NCI-H2196 (cell line): ENCODE data around the gene HOXD11.

Experiments used
- DNase-seq: peaks from one replicate; lab custom pipeline; 2025; ENCODE audit not compliant: unreplicated experiment; lab: John Stamatoyannopoulos, UW

HOXD11 gene

DNA sequence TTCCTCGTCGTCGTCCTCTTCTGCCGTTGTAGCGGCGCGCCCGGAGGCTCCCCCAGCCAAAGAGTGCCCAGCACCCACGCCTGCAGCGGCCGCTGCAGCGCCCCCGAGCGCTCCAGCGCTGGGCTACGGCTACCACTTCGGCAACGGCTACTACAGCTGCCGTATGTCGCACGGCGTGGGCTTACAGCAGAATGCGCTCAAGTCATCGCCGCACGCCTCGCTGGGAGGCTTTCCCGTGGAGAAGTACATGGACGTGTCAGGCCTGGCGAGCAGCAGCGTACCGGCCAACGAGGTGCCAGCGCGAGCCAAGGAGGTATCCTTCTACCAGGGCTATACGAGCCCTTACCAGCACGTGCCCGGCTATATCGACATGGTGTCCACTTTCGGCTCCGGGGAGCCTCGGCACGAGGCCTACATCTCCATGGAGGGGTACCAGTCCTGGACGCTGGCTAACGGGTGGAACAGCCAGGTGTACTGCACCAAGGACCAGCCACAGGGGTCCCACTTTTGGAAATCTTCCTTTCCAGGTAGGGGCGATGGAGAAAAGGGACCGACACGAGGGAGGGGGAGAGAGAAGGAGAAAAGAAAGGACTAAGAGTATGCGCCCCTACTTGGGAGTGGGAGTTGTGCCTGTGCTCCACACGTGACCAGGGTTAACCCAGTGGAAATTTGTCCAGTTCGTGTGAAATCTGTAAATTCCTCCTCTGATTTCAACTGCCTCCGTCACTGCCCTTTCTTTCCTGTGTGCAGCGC lies 13.8 kb upstream of the HOXD11 start:
- peak; percentile 9 for DNase-seq

DNA sequence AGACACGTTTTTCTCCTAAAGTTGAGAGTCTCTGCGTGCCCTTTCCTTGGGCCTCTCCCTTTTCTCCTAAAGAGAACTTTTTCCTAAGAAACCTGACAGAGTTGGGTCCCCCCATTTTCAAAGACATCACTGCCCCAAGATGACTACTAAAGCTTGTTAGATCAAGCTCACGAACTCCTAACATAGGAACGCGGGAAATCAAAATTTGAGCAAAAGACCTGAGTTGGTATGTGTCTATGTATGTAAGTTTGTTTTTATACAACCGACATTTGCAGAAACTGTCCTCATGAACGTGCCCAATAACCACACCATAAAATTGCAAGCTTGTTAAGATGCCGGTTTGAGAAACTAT lies 13.2 kb upstream of the HOXD11 start:
- DNase-seq, result no peak

DNA sequence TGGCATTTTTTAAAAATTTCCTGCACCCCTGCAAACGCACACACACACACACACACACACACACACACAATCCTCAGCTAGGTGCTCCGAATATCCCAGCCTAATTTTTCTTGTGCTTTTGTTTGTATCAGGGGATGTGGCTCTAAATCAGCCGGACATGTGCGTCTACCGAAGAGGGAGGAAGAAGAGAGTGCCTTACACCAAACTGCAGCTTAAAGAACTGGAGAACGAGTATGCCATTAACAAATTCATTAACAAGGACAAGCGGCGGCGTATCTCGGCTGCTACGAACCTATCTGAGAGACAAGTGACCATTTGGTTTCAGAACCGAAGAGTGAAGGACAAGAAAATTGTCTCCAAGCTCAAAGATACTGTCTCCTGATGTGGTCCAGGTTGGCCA lies 12.7 kb upstream of the HOXD11 start:
- DNase-seq, result no peak

DNA sequence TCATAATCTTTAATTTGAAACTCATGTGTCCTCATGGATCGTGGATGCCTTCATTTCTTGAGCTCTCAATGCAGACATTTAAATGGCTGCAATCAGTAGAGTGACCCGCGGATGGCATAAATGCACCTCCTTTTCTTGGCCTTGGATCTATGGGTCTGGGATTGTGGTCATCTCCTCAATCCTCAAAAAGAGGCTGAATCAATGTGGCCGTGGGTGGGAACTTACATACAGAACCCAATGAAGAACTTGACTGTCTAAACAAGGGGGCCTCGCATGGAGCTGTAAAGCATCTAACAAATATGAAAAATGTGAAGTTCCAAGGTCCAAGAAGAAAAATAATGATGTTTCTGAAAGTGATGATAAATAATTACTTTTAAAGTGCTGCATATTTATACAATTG lies 11.7 kb upstream of the HOXD11 start:
- DNase-seq, result no peak

DNA sequence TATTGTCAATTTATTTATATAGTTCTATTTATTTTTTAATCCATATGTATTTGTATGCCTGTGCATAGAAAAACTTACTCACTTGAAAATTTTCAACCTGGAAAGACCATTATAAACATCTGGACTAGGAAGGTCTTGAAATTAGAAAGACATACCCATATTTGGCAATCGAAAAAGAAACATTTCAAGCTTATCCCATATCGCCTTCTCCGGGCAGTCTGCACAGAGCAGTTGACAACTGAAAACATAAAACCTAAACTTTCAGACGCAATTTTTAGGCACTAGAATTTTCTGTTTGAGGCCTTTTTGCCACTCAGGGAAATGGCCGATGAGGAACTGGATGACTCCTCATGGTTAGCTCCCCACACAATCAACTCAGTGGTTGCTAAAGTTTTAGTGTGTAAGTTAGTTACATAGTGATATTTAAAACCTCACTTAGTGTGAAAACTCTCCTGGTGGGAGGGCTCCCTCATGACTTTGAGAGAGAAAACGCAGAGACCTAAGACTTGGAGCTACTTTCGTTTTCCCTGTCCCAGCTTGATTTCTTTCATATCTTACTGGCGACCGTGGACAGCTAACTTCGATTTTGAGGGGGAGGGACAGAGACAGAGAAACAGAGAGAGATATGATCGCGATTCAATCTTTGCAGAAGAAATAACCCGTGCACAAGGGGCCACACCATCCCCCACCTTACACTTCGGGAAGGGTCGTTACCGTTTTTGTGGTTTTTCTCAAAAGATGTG lies 10.7 kb upstream of the HOXD11 start:
- peak; percentile 41 for DNase-seq

DNA sequence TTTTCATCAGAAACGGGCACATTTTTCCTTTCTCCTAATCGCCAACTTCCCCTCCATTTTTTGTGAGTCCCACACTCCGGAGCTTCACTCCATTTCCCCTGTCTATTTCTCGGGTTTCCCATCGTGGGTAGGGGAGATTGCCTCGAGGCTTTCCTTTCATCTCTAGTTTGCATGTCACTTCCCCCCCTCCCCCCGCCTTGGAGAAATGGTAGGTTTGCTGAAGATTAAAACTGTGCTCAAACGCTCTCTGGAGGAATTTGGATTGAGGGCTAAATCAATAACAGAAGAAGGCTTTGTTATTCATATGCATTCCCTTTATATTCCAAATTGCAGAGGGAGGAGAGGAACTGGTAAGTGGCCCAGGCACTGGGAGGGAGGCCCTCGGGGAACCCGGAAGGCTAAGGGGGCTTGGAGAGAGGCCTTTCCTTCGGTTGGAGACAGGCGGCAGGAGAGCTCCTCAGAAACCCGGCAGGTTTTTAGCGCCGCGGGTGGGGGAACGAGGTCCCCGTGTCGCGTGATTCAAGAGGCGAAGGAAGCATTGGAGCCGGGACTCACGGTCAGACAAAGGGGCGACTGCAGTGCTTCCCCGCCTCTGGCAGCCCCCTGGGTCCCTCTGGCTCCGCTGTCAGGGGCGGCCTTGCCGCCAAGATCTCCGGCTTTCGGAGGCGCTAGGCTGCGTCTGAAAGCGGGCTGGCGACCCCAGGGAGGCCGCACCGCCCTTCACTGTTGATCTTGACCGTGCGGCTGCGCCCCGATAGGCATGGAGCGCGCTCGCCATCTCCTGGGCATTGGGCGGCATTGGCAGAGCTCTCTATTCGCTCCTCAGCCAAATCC lies 9.9 kb upstream of the HOXD11 start:
- peak; percentile 90 for DNase-seq

DNA sequence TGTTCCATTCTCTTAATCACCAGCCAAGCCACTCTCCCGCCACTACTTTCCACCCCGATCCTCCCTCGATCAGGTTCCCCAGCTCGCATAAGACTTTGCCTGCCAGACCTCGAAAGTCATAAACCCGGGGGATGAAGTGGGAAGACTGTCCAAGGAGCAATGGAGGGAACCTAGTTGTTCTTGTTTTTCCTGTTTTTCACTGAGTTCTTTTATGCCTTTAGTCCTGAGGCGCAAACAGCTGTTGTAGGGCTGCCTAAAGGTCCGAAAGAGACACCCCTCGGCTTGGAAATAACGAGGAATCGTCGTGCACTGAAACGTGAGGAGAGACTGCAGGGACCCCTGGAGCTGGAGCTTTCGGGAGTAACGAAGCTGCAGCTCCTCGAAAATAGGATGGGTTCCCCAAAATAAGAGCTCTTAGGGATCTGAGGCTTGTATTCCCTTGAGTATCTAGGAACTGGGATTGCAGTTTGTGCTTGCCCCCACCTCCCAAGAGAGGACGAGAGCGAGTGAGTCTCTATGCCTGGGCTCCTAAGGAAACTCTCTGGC lies 9.2 kb upstream of the HOXD11 start:
- no peak for DNase-seq

DNA sequence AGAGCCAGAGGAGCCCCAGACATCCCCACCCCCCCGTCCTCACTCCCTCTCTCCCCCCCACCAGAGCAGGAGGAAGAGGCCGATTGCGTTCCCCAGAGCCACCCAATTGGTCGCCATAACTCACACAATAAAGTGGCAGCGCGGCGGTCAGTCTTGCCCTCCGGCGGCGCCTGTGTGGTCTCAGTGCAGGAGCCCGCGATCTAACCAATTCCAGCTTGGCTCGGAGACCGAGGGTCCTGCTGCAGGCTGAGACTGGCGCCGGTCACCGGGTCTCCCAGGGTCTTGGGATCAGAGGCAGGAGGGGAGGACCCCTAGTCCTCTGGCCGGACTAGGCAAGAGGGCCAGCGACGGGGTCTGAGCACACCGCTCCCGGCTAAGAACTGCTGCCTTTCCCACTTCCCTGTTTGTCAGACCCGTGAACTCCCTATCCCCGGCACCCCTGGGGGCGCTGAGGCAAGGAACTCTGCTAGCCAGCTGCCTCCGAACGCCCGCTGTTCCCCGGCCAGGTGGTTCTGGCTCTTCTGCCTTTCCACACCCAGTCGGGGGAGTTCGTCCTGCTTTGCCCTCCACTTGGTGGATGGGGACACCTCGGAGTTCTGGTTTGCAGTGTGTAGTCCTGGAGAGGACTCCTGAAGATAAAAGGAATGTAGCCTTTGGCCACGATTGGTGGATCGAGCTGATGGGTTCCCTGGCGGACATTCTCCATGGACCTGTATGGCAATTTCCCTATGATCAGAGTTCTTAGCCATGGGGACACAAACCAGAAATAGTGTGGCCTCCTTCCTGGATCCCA lies 8.5 kb upstream of the HOXD11 start:
- DNase-seq, result no peak

DNA sequence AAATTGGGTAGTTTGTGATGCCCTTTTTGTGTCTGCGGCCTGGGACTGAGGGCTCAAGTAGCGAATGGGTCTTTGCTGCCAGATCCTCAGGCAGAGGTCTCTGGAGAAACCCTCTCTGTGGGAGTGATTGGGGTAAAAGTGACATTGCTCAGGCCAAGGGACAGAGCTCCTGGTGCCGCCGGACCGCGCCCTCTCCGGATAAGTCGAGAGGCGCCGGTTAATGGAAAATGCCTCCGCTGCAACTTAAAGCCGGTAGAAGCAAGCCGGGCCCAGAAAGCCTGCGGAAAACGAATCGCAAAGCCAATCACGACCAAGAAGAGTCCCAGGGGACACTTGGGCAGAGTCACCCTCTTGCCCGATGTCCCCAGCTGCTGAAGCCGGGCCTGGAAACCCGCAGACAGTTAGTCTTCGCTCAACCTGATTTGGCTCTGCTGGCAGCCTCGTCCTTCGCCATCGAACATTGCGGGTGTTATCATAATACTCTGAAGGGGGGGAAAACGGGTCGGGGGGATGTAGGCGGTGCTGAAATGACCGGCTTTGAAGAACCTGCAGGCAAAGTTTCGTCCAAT lies 7.8 kb upstream of the HOXD11 start:
- DNase-seq, result no peak

DNA sequence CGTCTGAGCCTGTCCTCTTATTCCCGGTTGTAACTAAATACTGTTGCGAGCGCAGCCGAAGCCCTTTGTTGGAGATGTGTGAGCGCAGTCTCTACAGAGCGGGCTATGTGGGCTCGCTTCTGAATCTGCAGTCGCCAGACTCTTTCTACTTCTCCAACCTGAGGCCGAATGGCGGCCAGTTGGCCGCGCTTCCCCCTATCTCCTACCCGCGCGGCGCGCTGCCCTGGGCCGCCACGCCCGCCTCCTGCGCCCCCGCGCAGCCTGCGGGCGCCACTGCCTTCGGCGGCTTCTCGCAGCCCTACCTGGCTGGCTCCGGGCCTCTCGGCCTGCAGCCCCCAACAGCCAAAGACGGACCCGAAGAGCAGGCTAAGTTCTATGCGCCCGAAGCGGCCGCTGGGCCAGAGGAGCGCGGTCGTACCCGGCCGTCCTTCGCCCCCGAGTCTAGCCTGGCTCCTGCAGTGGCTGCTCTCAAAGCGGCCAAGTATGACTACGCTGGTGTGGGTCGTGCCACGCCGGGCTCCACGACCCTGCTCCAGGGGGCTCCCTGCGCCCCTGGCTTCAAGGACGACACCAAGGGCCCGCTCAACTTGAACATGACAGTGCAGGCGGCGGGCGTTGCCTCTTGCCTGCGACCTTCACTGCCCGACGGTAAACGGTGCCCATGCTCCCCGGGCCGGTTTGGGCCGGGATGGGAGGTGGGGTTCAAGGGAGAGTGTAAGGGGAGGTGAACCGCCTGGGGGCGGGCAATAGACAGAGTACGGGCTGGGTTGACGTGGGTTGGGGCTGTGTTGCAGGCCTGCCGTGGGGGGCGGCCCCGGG lies 7.1 kb upstream of the HOXD11 start, which contains the start of gene HOXD12:
HOXD12 (plus strand) TSS at position 68 of the 819 bp plus-strand sequence; CDS start at position 75, 7 bp downstream.
- no peak for DNase-seq

DNA sequence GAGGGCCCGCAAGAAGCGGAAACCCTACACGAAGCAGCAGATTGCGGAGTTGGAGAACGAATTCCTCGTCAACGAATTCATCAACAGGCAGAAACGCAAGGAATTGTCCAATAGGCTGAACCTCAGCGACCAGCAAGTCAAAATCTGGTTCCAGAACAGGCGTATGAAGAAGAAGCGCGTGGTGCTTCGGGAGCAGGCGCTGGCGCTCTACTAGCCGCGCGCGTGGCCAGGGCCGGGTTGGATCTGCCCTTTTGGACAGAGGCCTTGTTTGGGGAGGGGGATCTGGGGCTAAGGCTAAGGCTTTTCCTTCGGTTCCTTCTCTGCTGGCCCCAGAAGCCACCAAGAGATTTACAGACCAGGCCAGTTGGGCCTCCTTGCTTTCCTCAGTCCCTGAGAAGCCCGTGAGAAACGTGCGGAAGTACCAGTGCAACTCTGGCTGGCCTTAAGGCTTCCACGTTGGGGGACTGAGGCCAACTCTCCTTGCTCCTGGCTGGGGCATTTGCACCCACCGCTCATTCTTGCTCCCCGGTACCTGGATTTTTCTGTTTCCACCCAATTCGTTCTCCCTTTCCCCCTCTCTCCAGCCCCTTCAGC lies 6.4 kb upstream of the HOXD11 start:
- no peak for DNase-seq

DNA sequence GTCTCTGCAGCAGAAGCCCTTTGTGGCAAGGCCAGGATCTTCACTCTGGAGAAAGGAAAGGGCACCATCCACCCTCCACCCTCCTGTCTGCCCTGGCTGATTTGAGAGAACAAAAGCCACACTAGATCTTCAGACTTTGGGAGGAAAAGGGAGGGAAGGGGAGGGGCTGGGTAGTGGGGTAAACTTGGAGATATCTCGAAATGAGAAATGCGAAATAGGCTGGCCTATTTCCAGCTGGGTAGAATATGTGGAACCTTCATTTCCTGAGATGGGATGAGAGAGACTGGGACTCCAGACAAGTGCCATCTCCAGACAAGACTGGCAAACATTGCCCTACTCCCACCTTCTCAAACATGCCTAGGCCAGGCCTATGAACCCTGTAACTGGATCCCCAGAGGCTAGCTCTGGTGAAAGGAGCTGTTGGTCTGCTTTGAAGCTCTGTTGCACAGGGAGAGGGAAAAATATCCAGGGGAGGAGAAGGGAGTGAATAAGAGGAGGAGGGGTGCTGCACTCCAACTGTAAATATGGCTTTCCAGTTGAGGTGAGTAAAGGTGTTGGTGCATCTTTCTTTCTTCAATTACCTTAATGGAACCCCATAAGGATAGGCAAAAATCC lies 5.8 kb upstream of the HOXD11 start:
- DNase-seq, result peak; percentile 58

DNA sequence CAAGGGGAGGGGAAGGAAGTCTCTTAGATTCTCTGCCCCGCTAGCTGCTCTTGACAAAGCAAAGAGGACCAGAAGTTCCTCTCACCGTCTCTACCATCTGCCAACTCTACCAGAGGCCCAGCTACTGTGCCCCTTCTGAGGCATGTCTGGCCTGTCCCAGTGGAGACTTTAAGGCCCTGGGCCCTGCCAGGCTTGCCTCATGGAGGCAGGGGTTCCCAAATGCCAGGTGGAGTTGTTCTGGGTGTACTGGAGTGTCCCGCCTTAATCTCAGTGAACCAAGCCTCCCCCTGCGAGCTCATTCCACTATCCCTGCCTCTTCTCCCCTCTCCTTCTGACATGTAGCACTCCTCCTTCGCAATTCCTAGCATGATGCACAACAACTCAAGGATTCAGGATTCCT lies 5.2 kb upstream of the HOXD11 start:
- no peak for DNase-seq

DNA sequence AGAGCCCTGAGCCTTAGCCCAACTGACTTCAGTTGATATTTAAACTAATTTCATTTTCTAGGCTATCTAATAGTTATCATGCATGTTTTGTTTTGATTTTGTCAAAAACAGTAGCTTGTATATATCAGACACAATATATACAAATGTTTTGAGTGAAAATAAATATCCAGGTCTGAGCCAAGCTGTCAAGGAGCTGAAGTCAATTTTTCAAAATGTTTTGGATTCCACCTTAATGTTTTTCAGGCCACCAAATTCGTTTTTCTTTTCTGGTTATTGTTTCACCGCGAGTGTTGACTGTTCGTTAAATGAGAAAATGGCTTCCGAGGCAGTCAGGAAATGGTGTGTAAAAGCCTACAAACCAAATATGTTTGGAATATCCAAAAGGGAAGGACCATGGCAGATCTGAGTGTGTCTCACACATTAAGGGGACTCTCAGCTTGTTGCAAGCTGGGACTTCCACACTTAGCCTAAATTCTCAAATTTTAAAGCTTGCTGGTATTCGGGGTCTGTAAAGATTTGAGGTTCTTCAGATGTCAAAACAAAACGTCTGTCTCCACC lies 4.7 kb upstream of the HOXD11 start:
- DNase-seq, result no peak

DNA sequence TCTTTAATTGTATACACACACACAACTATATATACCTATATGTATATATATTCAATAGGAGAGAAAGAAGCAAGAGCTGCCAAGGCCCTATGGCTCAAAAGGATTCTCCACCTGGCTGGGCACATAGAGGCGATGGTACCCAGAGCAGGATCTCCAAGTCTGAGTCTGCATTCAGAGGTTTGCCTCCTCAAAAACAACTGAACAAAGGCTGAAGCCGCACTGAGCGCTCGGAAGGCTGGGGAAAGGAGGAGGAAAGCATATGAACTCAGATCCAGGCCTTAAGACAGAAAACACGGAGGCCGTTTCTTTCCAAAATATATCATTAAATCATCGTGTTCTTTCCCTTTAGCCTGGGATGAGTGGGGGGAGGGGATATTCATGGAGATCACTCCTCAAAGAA lies 3.9 kb upstream of the HOXD11 start:
- DNase-seq, result no peak

DNA sequence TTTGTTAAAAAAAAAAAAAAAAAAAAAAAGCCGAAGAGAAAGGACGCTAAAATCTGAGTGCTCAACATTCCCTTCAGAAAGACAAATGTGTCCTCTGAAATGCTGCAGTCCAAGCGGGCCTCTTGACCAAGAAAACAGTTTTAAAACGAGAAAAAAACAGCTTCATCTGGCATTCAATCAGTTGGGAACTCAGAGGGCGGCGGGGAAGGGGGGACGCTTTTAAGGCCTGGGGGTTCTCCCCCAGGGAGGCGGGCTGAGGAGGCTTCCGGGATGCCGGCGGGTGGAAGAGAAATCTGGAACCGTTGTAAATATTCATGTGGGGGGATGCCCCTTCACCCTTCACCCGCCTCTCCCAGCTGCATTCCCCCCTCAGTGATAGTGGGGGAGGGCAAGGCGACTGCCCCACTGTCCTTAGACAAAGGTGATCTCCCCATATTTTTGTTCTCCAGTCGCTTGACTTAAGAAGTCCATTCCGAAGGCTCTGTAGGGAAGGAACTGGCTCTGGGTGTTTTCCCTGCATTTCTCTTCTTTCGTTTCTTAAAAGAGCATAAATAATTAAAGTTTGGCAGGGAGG lies 3.3 kb upstream of the HOXD11 start:
- DNase-seq, result no peak

DNA sequence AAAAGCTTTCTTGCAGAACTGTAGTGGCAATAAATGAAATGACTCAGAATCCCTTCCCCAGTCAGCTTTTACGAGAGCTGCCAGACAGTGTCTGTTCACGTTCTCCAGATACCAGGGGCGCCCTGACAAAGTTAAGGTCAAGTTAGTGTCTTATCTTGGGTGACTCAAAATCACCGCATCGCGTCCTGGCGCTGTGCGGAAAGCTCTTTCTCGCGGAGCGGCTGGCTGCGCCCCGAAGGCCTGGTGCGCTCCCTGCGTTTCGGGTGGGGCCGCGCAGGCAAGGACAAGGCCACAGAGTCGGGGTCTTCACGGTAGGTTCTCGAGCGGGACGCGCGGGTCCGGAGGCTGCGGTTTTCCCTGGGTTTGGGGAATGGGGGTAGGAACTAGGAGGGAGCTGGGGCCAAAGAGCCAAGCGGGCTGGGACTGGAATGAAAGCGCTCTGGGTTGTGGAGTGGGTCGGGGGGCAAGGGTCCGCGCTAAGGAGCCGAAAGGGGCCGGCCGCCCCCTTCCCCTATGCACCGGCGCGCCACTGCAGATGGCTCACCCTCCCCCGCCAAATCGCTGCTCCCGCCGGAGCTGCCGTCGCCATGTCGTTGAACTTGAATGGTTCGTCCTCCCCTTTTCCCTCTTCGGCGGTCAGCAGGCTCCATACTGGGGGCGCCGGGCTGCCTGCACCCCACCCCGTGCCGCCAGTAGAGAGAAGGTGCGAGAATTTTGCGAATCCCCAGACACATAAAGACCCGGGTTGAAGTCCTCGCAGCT lies 2.6 kb upstream of the HOXD11 start:
- DNase-seq, result no peak
